Activated CD8-positive, alpha-beta memory T cell treated with anti-CD3 and anti-CD28 coated beads, Interleukin-2, amount 50 U/mL, for 24 hours (primary cell): ENCODE data around the gene SIPA1L3.
"Not testable (repeated sequence)": the region's sequence is repeated elsewhere in the genome, so short reads cannot be mapped to it uniquely, and the experiment has no call there.

ENCODE experiments used
- DNase-seq: peaks from one replicate; pipeline ENCODE4 v3.0.0-alpha.2; 2020; ENCODE audit errors: extremely low read depth

The SIPA1L3 gene

DNA sequence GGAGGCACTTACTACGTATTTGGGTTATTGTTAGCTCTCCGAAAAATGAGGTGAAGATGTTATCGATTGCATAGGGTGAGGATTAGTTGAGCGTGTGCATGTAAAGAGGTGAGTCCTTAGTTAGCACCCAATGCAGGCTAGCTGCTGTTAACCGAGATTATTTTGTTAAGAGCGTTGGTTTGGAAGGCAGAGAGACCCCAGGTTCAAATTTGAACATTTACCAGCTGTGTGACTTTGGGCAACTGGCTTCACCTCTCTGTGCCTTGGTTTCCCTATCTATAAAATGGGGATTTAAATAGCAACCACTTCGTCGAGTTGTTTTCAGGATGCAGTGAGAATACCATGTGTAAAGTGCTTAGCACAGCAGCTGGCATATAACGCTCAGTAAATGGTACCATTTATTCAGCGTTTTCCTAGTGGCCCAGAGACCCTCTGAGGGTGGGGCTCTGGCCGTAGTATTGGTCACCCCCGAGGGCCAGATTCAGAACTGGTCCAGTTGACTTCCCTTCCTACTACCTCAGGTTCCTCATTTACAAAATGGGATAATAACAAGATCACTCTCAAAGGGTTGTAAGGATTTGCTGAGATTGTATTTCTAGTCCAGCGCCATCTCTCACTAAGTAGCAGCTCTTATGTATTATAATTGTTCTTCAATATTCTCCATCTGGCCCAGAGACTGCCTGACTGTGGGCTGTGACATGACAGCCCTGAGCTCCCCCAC lies 887 bp downstream of the SIPA1L3 start:
- DNase-seq = no peak

DNA sequence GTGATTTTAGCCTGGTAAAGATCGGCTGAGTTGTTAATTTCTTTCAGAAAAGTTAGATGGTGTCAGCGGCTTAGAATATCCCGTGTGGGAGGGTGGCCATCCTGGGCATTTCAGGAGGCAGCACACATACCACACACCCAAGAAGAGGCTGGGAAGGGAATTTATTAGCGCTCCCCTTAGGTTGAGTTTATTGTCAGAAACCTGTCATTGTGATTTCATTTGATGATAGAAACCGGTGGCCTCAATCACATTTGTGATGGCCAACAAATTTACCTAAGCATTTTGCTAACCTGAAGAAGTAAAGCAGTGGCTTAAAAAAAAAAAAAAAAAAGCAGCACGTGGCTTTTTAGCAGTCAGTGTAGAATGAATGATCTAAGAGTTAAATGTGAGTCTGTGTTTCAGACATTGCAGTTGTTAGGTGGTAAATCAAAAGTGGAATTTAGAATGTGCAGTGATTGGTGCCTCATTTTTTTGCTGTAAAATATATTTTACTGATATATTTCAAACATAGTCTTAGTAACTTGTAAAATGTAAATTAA lies 2.7 kb downstream of the SIPA1L3 start:
- no peak for DNase-seq

DNA sequence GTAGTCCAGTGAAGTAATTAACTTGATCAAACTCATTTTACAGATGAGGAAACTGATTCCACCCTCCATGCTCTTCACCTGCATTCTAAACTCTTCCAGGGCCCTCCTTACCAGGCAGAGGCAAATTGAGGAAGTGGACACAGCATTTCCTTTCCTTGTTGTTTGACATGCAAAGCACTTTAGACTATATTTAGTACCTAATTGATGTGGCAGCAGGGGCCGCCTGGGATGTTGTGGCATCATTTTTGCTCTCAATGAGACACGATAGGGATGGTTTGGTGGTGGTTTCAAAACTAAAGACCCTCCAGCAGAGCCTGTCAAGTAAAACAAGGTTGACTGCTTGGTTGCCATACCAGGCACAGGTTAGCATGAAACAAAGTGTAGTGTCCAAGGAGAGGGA lies 7.9 kb downstream of the SIPA1L3 start:
- DNase-seq = no peak

DNA sequence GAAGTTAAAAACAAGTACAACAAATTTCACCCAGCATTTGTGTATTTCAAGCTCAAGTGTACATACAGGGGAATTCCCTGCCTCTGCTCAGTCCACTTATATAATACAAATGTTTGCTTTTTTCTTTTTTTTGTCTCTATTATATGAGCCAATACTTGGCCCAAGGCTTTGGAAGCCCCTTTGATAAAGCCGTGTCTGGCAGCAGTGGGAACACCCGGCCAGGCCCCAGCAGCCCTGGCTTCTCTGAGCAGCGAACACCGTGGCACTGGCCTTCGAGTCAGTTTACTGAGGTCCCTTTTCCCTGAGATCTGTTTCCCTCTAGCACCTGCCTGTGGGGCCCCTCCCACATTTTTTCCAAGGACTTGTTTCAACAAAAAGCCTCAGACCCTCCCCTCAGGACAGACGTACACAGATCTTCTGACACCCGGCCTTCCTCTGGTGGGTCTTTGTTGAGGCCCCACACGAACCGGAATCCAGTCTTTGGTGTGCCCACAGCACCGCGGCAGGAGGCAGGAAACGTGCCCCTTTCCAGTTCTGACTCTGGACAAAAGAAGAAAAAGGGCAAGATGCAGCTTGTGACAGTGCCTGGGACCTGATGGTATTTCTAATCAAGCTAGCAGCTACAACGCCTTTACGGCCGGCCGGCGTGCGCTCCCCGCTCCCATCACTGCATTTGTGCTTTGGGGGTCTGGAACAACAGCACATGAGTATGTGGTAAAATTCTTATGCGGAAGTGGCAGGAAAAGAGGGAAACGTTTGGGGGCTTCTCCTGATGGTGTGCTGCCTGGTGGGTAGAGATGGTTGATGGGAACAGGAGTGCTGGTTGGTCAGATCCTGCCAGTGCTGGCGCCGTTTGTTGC lies 13.8 kb downstream of the SIPA1L3 start:
- no peak for DNase-seq

DNA sequence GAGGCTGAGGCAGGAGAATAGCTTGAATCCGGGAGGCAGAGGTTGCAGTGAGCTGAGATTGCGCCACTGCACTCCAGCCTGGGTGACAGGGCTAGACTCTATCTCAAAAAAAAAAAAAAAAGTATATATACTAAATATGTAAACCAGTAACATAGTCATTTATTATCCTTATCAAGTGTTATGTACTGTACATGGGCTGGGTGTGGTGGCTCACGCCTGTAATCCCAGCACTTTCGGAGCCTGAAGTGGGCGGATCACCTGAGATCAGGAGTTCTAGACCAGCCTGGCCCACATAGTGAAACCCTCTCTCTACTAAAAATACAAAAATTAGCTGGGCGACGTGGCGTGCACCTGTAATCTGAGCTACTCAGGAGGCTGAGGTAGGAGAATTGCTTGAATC lies 17.6 kb downstream of the SIPA1L3 start:
- not testable (repeated sequence) for DNase-seq

DNA sequence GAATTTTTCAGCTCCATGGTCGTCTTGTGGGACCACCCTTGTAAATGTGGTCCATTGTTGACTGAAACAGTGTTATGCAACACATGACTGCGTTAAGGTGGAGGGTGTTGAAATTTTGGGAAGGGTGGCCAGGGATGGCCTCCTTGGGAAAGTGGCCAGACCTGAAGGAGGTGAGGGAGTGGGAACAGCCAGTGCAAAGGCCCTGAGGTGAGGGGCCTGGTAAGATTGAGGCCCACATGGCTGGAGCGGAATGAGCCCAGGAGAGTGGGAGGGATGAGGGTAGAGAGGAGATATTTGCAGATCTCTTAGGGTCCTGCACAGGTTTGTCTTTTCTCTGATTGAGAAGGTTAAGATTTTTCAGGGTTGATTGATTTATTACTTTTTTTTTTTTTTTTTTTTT lies 18.2 kb downstream of the SIPA1L3 start:
- no peak for DNase-seq

DNA sequence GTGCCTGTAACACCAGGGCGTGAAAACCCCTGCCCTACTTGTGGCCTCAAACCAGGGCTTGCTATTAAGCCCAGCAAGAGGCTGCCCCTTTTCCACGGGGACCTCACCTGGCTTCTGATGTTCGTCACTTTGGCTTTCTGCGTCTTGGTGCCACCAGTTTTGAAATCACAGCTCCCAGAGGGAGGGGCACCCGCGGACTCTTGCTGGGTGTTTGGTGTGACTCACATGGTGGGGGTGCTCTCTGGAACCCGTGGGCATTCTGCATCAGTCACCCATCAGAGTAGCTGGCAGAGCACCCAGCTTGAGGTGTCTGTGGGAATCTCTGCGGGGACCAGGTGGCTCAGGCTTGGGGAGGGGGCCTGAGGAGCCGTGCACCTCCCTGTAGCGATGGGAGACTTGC lies 19.2 kb downstream of the SIPA1L3 start:
- no peak for DNase-seq

DNA sequence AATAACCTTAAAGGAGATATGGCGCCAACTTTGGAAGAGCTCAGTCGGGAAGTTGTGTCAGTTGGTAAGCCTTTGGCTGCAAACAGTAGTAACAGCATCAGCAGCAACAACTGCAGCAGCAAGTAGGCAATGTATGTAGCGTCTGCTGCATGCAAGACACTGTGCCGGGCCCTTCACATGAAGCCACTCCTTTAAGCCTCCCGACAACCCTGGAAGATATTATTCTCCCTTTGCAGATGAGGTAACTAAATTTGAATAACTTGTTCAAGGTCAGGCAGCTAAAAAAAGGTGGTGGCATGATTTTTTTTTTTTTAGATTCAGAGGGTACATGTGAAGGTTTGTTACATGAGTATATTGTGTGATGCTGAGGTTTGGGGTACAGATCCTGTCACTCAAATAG lies 19.7 kb downstream of the SIPA1L3 start:
- DNase-seq = no peak

DNA sequence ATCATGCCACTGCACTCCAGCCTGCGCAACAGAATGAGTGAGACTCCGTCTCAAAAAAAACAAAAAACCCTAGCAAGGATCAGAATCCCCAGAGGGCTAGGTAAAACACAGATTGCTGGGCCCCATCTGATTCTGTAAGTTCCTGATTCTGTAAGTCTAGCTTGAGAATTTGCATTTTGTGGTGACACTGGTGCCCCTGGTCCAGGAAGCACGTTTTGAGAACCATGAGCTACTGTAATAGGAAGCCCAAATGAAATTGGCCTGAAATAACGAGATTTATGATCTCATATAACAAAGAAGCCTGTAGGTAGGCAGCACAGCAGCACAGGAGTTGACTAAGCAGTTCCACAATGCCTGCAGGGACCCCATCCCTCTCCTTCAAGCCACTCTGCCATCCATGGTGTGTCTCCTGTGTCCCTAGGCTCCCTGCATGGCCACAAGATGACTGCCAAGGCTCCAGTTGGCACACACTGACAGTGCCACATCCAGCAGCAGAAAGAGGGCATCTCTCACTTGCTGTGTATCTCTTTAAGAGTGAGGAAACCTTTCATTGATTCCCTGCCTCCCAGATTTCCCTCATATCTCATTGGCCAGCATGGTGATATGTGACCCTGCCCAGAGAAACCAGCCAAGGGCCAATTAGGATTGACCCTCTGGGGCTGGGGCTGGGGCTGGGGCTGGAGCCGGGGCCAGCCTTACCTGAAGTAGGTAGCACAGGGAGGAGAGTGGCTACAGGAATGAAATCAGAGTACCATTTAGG lies 21.7 kb downstream of the SIPA1L3 start:
- DNase-seq = no peak

DNA sequence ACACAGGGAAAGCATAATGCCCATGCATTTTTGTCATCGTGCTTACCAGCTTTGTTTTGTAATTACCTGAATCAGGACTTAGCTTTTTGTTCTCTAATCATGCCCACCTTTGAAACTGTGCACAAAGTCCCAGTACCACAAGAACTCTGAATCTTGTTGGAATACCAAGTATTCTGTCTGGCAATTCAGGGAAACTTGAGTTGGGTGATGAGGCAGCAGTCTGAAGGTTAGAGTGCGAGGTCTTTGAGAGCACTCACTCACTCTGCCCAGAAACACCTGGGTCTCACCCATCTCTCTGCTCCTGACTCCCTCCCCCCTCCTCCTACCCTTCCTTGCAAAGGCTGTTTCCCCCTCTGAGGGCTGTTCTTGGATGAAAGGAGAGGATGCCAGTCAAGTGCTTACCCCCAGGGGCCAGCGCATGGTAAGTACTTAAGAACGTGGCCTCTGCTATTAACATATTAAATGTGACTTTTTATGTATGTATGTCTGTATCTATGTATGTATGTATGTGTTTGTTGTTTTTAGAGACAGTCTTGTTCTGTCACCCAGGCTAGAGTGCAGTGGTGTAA lies 22.4 kb downstream of the SIPA1L3 start:
- DNase-seq = no peak

DNA sequence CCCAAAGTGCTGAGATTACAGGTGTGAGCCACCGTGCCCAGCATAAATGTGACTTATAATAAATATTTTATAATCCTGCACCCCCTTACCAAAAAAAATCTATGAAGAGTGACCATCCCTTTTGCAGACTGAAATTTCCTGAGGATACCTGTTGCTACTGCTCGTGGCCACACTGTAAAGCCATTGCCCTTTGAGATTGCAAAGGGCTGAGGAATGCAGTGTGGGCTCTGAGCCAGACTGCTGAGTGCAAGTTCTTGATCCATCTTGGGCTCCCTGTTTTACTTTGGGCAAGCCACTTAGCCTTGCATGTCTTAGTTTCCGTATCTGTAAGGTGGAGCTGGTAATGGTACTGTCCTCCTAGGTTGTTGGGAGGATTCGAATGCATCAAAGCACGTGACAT lies 23.4 kb downstream of the SIPA1L3 start:
- DNase-seq = no peak

DNA sequence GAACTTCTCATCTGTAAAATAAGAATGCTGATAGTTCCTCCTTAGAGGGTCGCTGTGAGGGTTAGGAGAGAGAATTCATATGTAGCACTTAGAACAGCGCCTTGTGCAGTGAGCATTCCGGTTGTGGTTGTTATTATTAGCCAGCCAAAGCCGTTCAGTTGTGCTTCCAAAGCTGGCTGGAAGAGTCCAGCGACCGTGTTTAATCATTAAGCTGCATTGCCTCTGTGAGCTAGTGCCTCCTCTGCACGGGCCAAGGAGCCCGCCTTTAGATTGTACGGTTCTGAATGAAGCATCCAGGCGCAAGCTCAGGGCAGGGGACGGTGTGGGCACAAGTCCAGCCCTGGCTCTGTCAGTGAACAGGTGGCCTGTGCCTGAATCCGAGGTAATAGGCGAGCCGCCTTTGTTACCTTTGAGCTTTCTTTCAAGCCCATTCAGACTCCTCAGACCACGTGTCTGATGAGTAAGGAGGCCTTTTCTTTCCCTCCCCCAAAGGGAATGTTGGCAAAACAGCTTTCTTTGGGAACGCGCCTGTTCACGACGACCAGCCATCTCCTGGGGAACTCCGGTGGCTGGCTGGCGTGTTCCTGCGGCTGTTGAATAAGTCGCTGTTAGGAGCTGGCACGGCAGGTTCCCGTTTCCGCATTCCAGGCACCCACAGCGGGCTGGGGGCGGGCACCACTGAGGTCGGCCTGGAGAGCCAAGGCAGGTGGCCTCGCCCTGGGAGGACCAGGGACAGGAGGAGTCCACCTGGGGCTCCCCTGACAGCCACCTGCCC lies 25.1 kb downstream of the SIPA1L3 start:
- DNase-seq = no peak

DNA sequence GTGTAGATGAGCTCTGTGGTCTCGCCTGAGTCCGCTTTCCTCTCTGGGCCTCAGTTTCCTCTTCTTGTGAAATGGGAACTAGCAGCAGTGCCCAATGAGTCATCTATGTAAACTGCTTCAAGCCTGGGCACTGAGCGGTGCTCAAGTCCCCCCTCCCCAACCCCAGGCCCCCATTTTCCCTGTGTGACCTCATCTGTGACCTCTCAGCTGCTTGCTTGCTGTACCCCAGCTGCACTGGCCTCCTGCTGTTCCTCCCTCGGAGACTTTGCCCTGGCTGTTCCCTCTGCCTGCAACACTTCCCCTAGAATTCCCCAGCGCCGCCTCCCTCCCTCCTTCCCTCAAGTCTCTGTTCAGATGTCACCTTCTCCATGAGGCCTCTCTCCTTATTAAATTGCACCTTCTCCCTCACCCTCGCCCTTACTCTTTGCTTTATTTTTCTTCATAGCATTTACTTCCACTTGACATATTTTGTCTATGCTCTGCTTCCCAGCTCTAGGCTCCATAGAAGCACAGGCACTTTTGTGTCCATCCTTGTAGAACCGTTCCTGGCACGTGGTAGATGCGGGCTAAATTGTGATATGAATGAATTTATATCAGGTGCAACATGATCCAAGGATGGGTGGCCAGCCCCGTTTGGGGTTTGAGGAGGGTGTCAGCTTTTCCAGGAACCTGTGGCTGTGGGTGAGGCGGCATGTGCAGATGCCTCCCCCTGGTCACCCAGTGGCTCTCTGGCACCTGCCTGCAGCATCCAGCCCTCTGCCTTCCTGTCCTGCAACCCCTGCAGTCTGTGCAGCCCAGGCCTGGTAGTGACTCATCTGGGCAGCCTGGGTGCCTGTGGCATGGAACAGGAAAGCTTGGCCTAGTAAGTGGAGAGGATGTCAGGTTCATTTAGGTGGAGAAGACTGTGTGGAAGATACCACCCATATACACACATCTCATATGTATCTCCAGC lies 26.3 kb downstream of the SIPA1L3 start:
- no peak for DNase-seq

DNA sequence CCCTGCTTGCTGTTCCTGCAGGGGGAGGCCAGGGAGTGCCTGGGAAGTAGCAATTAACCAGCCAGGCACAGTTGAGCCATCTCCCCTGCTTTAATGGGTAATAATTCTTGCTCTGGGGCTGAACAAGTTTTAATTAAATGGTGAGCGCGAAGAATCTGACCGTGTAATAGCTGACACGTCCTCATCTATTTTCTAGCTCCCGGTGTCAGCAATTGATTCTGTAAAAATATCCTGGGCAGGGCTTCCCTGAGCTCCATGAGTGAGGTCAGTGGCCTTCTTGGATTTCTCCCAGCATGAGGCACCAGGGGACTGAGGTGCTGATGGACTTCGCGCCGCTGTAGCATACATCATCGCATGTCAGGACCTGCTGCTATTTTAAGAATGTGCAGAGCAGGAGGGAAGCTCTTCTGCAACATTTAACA lies 26.9 kb downstream of the SIPA1L3 start:
- DNase-seq = no peak

DNA sequence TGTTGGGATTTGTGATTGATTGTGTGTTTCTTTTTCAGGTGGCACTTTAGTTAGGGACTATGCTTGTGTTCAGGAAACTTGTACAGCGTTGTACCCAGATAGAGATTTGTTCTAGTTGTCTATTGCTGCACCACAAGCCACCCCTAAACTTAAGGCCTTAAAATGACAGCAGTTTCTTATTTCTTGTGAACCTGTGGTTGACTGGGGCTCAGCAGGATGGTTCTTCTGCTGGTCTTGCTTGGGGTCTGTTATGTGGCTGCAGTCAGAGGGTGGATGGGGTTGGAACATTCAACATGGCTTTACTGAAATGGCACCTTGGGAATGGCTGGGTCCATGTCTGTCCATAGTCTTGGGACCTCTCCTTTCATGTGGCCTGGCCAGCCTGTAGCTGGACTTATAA lies 28.3 kb downstream of the SIPA1L3 start:
- no peak for DNase-seq

DNA sequence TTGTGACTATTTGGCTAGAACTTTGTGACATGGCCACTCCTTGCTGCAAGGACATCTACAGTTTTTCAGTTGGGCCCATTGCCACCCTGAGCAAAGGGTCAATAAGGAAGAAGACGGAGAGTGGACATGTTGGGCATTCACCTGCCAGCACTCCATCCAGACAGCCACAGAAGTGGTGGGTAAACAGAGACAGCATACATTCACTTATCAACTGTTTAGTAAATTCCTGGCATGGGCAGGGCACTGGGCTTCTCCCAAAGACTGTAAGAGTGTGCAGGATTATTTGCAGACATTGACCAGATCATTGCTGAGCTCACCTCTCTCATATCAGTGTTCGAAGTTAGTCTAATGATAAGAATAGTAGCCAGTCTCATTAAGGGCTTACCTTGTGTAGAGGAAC lies 29.2 kb downstream of the SIPA1L3 start:
- DNase-seq = no peak

DNA sequence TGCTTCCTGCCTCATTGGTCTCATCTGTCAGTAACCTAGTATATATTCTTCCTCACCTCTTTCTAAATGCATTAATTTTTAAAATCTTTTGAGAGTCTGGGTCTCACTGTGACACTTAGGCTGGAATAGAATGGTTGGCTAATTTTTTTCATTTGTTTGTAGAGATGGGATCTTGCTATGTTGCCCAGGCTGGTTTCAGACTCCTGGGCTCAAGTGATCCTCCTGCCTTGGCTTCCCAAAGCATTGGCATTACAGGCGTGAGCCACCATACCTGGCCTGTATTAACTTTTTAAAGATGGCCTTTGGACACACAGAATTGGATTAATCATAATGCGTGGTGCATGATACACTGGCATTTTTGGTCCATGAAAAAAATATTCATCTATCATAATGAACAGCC lies 29.9 kb downstream of the SIPA1L3 start:
- no peak for DNase-seq

DNA sequence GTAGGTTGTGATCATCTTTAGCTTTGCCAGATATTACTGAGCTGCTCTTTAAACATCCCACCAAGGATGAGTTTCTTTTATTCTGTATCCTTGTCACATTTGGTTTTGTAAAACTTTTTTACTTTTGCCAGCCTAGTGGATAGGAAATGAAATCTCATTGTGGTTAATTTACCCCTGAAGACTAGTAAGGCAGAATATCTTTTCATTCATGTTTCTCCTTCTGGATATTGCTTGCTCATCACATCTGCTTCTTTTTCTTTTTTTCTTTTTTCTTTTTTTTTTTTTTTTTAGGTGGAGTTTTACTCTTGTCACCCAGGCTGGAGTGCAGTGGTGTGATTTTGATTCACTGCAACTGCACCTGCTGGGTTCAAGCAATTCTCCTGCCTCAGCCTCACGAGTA lies 31.3 kb downstream of the SIPA1L3 start:
- DNase-seq = no peak

DNA sequence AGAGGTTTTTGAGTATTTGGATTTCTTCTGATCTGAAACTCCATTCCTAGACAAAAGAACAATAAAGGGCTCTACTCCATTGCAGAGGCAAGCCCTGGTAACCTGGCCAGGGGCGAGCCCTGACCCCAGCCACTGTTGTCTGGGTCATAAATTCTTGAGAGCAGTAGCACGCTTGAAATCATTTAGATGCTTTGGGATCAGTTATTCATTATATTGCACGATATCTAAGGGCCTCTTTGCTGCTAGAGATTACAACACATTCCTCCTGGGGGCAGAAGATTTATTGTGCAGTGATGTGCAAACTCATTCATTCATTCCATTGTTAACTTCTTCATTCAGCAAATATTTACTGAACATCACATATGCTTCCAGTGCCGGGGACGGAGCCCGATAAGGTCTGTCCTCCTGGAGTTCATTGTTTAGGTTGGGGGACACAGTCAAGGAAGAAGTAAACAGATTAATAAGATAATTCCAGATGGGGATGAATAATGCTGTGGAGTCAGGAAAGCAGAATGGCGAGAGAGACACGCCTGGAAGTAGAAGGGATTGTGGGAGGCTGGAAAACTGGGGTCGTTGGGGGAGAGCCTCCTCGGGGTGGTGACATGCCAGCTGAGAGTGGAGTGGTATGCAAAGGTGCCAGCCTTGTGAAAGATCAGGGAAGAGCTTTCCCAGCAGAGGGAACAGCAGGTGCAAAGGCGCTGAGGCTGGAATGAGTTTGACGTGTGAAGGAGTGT lies 34.9 kb downstream of the SIPA1L3 start:
- DNase-seq = no peak
